GM20000 (cell line): Measurements from ENCODE around the gene HPCAL4.

ENCODE experiments used
- DNase-seq: peaks from one replicate; pipeline ENCODE4 v3.0.0; 2012; ENCODE audit warnings: low spot score
- TF ChIP-seq, protein P1 (sequence below): IDR thresholded peaks from 2 replicates; pipeline ENCODE4 v1.5.1; 2012; ENCODE audit warnings: mild to moderate bottlenecking, control low read depth; ENCODE audit errors: extremely low read depth, missing control alignments

HPCAL4 gene

GRCh38 chr1:39670689-39671088 is 20.5 kb downstream of the HPCAL4 start:
- no peak for DNase-seq
- TF ChIP-seq, protein P1, sequence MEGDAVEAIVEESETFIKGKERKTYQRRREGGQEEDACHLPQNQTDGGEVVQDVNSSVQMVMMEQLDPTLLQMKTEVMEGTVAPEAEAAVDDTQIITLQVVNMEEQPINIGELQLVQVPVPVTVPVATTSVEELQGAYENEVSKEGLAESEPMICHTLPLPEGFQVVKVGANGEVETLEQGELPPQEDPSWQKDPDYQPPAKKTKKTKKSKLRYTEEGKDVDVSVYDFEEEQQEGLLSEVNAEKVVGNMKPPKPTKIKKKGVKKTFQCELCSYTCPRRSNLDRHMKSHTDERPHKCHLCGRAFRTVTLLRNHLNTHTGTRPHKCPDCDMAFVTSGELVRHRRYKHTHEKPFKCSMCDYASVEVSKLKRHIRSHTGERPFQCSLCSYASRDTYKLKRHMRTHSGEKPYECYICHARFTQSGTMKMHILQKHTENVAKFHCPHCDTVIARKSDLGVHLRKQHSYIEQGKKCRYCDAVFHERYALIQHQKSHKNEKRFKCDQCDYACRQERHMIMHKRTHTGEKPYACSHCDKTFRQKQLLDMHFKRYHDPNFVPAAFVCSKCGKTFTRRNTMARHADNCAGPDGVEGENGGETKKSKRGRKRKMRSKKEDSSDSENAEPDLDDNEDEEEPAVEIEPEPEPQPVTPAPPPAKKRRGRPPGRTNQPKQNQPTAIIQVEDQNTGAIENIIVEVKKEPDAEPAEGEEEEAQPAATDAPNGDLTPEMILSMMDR: no peak

DNA sequence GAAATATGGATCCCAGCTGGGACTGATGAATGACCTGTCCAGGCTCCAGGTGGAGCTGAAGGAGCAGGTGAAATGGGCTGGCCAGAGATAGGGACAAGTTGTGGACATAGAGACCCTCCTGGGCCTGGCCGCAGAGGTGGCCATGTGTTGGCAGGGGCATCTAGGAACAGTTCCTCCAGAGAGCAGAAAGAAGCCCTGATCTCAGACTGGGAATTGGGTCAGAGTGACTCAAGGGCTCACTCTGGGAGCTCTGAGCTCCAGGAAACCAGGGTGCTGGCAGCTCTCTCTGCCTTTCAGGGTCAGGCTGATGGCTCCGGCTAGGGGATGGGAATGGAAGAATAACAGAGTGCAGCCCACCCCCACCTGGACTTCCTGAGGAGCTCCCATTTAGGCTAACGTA is 22.3 kb downstream of the HPCAL4 start:
- DNase-seq: no peak
- TF ChIP-seq, protein P1: no peak

- DNase-seq: no peak
- TF ChIP-seq, protein P1: no peak
Observed at GRCh38 chr1:39668111-39668510, 23.1 kb downstream of the HPCAL4 start.

GRCh38 chr1:39666772-39667171 is 24.5 kb downstream of the HPCAL4 start:
- TF ChIP-seq, protein P1: no peak
- DNase-seq: peak; percentile 91

DNA sequence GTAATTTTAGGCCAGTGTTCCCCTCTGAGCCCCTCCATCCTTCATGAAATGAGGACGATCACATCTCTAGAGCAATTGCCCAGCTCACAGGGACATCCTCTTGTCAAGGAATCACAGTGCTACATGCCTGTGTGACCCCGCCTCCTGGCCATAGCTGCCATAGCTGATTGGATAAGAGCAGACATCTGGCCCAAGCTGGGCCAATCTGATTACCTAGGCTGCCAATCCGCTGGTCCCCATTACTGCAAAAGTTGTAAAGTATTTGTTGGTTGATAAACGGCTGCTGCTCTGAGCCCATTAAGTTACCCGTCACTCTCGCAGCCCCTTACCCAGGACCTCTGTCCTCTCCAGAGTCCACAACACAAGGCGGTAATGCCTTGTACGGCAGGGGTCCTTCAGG is 27.7 kb downstream of the HPCAL4 start:
- TF ChIP-seq, protein P1: no peak
- DNase-seq: no peak

GRCh38 chr1:39662861-39663260 is 28.4 kb downstream of the HPCAL4 start:
- DNase-seq: no peak
- TF ChIP-seq, protein P1: no peak

DNA sequence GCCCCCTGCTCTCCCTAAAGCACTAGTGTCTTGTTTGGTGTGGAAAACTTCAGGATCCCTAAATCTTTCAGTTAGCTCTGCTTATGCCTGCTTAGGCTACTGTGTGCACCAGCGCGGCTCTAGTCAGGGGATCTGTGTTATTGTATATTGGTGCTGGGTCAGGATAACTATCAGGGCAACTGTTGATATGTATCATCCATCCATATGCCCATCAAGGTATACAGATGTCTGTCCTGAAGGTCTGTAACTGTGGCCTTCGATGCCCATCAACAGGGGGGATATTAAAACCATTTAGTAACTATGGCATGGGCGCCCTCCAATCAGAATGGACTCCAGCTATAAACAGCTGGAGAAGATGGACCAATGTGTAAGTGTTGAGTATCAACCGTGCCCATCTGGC is 31.7 kb downstream of the HPCAL4 start:
- no peak for DNase-seq
- TF ChIP-seq, protein P1: no peak

DNA sequence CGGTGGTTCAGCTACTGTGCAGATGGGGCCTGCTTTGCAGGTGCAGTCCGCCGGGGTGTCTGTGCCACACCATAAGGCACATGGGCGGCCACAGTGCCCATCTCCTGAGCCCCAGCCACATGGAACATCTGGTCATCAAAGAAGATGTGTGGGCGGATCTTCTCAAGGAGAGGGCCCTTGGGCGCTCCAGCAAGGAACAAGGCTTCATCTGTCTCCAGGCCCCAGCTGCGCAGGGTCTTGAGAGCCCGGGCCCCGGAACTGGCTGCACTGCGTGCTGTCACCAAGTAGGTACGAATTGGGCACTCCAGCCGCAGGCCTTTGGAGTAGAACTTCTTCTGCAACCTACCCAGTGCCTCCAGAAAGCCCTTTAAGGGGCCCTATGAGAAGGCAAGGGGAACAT is 32.1 kb downstream of the HPCAL4 start:
- DNase-seq: no peak
- TF ChIP-seq, protein P1: no peak
